Panc1 (cell line): ENCODE data around the gene PCSK7.

ENCODE experiments used
- POLR2AphosphoS5 ChIP-seq: IDR thresholded peaks from 2 replicates; pipeline ENCODE4 v1.6.1; 2012; ENCODE audit warnings: mild to moderate bottlenecking, low read depth, low read length, moderate library complexity
- TF ChIP-seq, protein P1 (sequence below): fragments of 450-650 bp; IDR thresholded peaks from 2 replicates; pipeline ENCODE4 v1.5.1; 2017; ENCODE audit warnings: mild to moderate bottlenecking

DNA sequence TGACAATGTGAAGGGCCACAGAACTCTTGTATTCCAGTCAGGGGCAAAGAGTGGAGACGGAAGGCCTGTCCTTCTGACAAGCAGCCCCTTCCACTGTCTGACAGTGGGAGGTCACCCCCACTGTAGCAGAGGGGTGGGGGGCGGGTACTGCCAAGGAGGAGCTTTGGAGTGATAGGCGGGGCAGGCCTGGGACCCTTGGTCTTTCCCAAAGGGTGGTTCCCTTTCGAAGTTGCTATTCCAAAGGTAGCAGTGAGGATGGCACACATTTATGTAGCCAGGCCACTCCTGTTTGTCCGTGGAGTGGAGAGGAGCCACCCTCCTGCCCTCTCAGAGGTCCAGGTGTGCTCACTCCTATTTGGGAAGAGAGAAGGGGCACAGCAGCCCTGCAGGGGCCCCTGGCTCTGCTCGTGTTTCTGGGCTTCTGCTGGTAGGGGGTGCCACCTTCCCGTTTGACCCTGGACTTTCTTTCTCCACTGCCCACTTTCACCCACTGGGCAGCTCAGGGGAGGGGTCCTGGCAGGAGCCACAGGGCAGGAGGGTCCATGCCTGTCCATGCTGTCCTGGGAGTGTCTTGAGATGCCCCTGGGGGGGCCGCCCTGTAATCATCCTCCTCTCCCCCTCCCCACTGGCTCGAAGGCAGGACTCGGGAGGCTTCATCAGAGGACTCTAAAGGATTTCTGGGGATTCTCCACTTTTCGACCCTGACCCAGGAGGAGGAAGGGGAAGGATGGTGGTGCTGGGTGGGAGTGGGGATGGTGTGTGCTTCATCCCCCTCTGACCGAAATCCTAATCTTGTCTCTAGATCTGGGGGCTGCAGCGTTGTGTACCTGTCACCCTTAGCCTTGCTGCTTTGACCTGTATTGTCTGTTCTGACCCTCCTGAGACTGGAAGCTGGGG lies 31.7 kb downstream of the PCSK7 start:
- TF ChIP-seq, protein P1, sequence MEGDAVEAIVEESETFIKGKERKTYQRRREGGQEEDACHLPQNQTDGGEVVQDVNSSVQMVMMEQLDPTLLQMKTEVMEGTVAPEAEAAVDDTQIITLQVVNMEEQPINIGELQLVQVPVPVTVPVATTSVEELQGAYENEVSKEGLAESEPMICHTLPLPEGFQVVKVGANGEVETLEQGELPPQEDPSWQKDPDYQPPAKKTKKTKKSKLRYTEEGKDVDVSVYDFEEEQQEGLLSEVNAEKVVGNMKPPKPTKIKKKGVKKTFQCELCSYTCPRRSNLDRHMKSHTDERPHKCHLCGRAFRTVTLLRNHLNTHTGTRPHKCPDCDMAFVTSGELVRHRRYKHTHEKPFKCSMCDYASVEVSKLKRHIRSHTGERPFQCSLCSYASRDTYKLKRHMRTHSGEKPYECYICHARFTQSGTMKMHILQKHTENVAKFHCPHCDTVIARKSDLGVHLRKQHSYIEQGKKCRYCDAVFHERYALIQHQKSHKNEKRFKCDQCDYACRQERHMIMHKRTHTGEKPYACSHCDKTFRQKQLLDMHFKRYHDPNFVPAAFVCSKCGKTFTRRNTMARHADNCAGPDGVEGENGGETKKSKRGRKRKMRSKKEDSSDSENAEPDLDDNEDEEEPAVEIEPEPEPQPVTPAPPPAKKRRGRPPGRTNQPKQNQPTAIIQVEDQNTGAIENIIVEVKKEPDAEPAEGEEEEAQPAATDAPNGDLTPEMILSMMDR: no peak
- TF ChIP-seq POLR2AphosphoS5: no peak
